ENCODE results near the gene ZFP30.

- TF ChIP-seq POLR2A (IDR thresholded peaks at IDR 0.05; ENCODE audit: low read depth, low read length) (no peak), POLR2AphosphoS5 (IDR thresholded peaks at IDR 0.05; ENCODE audit: low read depth, low read length) (no peak), TAF1 (IDR thresholded peaks at IDR 0.05; ENCODE audit: low read depth, low read length) (no peak)
Measured at GRCh38 chr19:37572203-37572602, 83.1 kb downstream of the ZFP30 start.

Measured in GM12891 (cell line).